Loucy (cell line): ENCODE results near the gene FITM2.

Experiments used
- EZH2phosphoT487 ChIP-seq: fragments of 200-600 bp; IDR thresholded peaks from 2 replicates; pipeline ENCODE4 v1.6.1; 2018; ENCODE audit warnings: antibody characterized with exemption, mild to moderate bottlenecking, moderate library complexity, borderline replicate concordance
- TF ChIP-seq, protein P1 (sequence below): fragments of 200-600 bp; sonication (generic); conservative IDR thresholded peaks from 2 replicates; pipeline ENCODE4 v1.5.1; 2014; ENCODE audit warnings: mild to moderate bottlenecking, antibody characterized with exemption, low read length

GRCh38 chr20:44271915-44272663 is 38.9 kb downstream of the FITM2 start:
- TF ChIP-seq, protein P1, sequence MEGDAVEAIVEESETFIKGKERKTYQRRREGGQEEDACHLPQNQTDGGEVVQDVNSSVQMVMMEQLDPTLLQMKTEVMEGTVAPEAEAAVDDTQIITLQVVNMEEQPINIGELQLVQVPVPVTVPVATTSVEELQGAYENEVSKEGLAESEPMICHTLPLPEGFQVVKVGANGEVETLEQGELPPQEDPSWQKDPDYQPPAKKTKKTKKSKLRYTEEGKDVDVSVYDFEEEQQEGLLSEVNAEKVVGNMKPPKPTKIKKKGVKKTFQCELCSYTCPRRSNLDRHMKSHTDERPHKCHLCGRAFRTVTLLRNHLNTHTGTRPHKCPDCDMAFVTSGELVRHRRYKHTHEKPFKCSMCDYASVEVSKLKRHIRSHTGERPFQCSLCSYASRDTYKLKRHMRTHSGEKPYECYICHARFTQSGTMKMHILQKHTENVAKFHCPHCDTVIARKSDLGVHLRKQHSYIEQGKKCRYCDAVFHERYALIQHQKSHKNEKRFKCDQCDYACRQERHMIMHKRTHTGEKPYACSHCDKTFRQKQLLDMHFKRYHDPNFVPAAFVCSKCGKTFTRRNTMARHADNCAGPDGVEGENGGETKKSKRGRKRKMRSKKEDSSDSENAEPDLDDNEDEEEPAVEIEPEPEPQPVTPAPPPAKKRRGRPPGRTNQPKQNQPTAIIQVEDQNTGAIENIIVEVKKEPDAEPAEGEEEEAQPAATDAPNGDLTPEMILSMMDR: peak; percentile 73
- no peak for TF ChIP-seq EZH2phosphoT487
